GM23338 (cell line): ENCODE measurements around the gene ATAD2B. TPM values are rescaled to one million over a fixed set of nuclear protein-coding genes. Genes with fewer than 3 reads are reported as not detected.

Experiments used
- STAT1 ChIP-seq: IDR thresholded peaks from one replicate; pipeline ENCODE4 v1.6.1; 2016; ENCODE audit warnings: antibody characterized with exemption; ENCODE audit not compliant: unreplicated experiment
- ZNF114 ChIP-seq: fragments of 250-450 bp; sonication (Bioruptor Pico); IDR thresholded peaks from 2 replicates; pipeline ENCODE4 v1.5.0; 2020; ENCODE audit warnings: mild to moderate bottlenecking, moderate library complexity
- polyA plus RNA-seq: library from polyadenylated mRNA; unstranded; fragments of >200 nt; fragmentation: Nextera tagmentation; extraction: Ambion mirVana; gene quantifications from 2 replicates; pipeline ENCODE4 v1.2.1, GENCODE V29; 2016
- total RNA-seq: library from RNA; depleted of rRNA; stranded (reverse); fragments of >200 nt; shearing (Covaris generic); gene quantifications from 2 replicates; pipeline ENCODE4 v1.2.3, GENCODE V29; 2014
- TF ChIP-seq, protein P1 (sequence below): fragments of 250-450 bp; sonication (Bioruptor Pico); IDR thresholded peaks from 2 replicates; pipeline ENCODE4 v1.5.0; 2020; ENCODE audit warnings: mild to moderate bottlenecking, moderate library complexity
- TF ChIP-seq, protein P2 (sequence below): IDR thresholded peaks from one replicate; pipeline ENCODE4 v1.6.1; 2018; ENCODE audit warnings: antibody characterized with exemption; ENCODE audit not compliant: unreplicated experiment
- TF ChIP-seq, protein P3 (sequence below), 2 experiments: fragments of 200-600 bp in 1 of 2; sonication (generic) in 1 of 2; conservative IDR thresholded peaks; 2 replicates each; pipeline versions ENCODE4 v1.5.1 to v1.6.1; 2016 to 2017; ENCODE audit warnings: antibody characterized with exemption in 2 of 2, low read depth in 2 of 2, mild to moderate bottlenecking in 2 of 2, moderate library complexity in 1 of 2
- TF ChIP-seq, protein P4 (sequence below): IDR thresholded peaks from 2 replicates; pipeline ENCODE4 v1.6.1; 2016; ENCODE audit warnings: antibody characterized with exemption

ATAD2B gene
- total and polyA plus RNA-seq, 2 experiments from 2014 or later = 12.4 to 19.3 TPM

DNA sequence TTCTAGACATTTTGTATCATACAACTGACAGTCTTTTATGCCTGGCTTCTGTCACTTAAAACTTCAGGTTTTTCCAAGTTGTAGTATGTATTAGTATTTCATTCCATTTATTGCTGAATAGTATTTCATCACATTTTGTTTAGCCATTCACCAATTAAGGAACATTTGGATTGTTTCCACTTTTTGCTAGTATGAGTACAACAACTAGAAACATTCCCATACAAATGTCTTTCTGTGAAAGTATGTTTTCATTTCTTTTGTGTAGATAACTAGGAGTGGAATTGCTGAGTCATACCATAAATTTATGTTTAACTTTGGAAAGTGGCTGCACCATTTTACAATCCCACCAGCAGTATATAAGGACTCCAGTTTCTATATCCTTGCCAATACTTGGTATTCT lies 135.9 kb downstream of the ATAD2B start (continued):
- TF ChIP-seq, protein P1, sequence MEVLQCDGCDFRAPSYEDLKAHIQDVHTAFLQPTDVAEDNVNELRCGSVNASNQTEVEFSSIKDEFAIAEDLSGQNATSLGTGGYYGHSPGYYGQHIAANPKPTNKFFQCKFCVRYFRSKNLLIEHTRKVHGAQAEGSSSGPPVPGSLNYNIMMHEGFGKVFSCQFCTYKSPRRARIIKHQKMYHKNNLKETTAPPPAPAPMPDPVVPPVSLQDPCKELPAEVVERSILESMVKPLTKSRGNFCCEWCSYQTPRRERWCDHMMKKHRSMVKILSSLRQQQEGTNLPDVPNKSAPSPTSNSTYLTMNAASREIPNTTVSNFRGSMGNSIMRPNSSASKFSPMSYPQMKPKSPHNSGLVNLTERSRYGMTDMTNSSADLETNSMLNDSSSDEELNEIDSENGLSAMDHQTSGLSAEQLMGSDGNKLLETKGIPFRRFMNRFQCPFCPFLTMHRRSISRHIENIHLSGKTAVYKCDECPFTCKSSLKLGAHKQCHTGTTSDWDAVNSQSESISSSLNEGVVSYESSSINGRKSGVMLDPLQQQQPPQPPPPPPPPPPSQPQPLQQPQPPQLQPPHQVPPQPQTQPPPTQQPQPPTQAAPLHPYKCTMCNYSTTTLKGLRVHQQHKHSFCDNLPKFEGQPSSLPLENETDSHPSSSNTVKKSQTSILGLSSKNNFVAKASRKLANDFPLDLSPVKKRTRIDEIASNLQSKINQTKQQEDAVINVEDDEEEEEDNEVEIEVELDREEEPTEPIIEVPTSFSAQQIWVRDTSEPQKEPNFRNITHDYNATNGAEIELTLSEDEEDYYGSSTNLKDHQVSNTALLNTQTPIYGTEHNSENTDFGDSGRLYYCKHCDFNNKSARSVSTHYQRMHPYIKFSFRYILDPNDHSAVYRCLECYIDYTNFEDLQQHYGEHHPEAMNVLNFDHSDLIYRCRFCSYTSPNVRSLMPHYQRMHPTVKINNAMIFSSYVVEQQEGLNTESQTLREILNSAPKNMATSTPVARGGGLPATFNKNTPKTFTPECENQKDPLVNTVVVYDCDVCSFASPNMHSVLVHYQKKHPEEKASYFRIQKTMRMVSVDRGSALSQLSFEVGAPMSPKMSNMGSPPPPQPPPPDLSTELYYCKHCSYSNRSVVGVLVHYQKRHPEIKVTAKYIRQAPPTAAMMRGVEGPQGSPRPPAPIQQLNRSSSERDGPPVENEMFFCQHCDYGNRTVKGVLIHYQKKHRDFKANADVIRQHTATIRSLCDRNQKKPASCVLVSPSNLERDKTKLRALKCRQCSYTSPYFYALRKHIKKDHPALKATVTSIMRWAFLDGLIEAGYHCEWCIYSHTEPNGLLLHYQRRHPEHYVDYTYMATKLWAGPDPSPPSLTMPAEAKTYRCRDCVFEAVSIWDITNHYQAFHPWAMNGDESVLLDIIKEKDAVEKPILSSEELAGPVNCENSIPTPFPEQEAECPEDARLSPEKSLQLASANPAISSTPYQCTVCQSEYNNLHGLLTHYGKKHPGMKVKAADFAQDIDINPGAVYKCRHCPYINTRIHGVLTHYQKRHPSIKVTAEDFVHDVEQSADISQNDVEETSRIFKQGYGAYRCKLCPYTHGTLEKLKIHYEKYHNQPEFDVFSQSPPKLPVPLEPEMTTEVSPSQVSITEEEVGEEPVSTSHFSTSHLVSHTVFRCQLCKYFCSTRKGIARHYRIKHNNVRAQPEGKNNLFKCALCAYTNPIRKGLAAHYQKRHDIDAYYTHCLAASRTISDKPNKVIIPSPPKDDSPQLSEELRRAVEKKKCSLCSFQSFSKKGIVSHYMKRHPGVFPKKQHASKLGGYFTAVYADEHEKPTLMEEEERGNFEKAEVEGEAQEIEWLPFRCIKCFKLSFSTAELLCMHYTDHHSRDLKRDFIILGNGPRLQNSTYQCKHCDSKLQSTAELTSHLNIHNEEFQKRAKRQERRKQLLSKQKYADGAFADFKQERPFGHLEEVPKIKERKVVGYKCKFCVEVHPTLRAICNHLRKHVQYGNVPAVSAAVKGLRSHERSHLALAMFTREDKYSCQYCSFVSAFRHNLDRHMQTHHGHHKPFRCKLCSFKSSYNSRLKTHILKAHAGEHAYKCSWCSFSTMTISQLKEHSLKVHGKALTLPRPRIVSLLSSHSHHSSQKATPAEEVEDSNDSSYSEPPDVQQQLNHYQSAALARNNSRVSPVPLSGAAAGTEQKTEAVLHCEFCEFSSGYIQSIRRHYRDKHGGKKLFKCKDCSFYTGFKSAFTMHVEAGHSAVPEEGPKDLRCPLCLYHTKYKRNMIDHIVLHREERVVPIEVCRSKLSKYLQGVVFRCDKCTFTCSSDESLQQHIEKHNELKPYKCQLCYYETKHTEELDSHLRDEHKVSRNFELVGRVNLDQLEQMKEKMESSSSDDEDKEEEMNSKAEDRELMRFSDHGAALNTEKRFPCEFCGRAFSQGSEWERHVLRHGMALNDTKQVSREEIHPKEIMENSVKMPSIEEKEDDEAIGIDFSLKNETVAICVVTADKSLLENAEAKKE = no peak
- TF ChIP-seq, protein P2, sequence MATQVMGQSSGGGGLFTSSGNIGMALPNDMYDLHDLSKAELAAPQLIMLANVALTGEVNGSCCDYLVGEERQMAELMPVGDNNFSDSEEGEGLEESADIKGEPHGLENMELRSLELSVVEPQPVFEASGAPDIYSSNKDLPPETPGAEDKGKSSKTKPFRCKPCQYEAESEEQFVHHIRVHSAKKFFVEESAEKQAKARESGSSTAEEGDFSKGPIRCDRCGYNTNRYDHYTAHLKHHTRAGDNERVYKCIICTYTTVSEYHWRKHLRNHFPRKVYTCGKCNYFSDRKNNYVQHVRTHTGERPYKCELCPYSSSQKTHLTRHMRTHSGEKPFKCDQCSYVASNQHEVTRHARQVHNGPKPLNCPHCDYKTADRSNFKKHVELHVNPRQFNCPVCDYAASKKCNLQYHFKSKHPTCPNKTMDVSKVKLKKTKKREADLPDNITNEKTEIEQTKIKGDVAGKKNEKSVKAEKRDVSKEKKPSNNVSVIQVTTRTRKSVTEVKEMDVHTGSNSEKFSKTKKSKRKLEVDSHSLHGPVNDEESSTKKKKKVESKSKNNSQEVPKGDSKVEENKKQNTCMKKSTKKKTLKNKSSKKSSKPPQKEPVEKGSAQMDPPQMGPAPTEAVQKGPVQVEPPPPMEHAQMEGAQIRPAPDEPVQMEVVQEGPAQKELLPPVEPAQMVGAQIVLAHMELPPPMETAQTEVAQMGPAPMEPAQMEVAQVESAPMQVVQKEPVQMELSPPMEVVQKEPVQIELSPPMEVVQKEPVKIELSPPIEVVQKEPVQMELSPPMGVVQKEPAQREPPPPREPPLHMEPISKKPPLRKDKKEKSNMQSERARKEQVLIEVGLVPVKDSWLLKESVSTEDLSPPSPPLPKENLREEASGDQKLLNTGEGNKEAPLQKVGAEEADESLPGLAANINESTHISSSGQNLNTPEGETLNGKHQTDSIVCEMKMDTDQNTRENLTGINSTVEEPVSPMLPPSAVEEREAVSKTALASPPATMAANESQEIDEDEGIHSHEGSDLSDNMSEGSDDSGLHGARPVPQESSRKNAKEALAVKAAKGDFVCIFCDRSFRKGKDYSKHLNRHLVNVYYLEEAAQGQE = no peak
- TF ChIP-seq ZNF114 (CRISPR knock-in tag) (no peak), STAT1 (no peak)
- TF ChIP-seq, protein P3, sequence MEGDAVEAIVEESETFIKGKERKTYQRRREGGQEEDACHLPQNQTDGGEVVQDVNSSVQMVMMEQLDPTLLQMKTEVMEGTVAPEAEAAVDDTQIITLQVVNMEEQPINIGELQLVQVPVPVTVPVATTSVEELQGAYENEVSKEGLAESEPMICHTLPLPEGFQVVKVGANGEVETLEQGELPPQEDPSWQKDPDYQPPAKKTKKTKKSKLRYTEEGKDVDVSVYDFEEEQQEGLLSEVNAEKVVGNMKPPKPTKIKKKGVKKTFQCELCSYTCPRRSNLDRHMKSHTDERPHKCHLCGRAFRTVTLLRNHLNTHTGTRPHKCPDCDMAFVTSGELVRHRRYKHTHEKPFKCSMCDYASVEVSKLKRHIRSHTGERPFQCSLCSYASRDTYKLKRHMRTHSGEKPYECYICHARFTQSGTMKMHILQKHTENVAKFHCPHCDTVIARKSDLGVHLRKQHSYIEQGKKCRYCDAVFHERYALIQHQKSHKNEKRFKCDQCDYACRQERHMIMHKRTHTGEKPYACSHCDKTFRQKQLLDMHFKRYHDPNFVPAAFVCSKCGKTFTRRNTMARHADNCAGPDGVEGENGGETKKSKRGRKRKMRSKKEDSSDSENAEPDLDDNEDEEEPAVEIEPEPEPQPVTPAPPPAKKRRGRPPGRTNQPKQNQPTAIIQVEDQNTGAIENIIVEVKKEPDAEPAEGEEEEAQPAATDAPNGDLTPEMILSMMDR (conservative IDR thresholded peaks at IDR 0.05; ENCODE audit: low read depth in 2 of 2) = no peak
- TF ChIP-seq, protein P4, sequence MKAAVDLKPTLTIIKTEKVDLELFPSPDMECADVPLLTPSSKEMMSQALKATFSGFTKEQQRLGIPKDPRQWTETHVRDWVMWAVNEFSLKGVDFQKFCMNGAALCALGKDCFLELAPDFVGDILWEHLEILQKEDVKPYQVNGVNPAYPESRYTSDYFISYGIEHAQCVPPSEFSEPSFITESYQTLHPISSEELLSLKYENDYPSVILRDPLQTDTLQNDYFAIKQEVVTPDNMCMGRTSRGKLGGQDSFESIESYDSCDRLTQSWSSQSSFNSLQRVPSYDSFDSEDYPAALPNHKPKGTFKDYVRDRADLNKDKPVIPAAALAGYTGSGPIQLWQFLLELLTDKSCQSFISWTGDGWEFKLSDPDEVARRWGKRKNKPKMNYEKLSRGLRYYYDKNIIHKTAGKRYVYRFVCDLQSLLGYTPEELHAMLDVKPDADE = no peak
